ENCODE data around the gene BCL7A. TPM values are rescaled to one million over a fixed set of nuclear protein-coding genes. Genes with fewer than 3 reads are reported as not detected.

BCL7A gene
- total RNA-seq, 1 experiment from 2014 or later: 14.5 TPM

- TF ChIP-seq TCF7L2 (IDR thresholded peaks at IDR 0.05; ENCODE audit: low read depth, low read length) (no peak), REST (IDR thresholded peaks at IDR 0.05; ENCODE audit: insufficient read depth in 1 of 2, low read depth in 2 of 2, low read length in 1 of 2) (no peak), POLR2AphosphoS5 (IDR thresholded peaks at IDR 0.05; ENCODE audit: low read depth, low read length) (no peak), SIN3A (IDR thresholded peaks at IDR 0.05; ENCODE audit: borderline replicate concordance, insufficient read depth, low read depth, low read length) (no peak), CTCF (IDR thresholded peaks at IDR 0.05) (no peak)
- intact Hi-C loops (cut with micrococcal nuclease; ENCODE audit: unreplicated experiment) (no loop called here), in situ Hi-C loops (cut with HindIII; ENCODE audit: low pct_unique_long_range_greater_than_20kb, low sequenced_read_pairs) (loop anchor here (5.0 kb wide), 1 partner anchor 52 kb away; no protein-coding TSS in a partner anchor)
- H3K36me3 ChIP-seq (ENCODE audit: control insufficient read depth, insufficient read depth, low read length): no peaks in the 10 kb centered on the region; the same call in 1 of the 2 replicates
- no peak for DNase-seq (ENCODE audit: low read depth, low spot score)
- ATAC-seq: no peak
- H3K4me3 ChIP-seq (ENCODE audit: low read depth in 2 of 2, low read length in 2 of 2): no peak overlapping the region
- H3K27ac ChIP-seq (ENCODE audit: low read length): no peak overlapping the region
- CTCF ChIA-PET: no interaction called here
- BruUV-seq (replicated peaks): no TSS peak
- peaks cover 5% of the 10 kb centered on the region; the same call in 1 of the 2 replicates for H3K4me1 ChIP-seq (ENCODE audit: control insufficient read depth, insufficient read depth, low read length)
- no peaks in the 10 kb centered on the region for H3K9me3 ChIP-seq (ENCODE audit: control insufficient read depth, insufficient read depth, low read depth, low read length)
- POLR2A ChIA-PET: no interaction called here
- no peaks in the 10 kb centered on the region for H3K27me3 ChIP-seq (ENCODE audit: control insufficient read depth, insufficient read depth, low read length)
Observed at GRCh38 chr12:122018937-122019336, 2.7 kb upstream of the BCL7A start.

DNA sequence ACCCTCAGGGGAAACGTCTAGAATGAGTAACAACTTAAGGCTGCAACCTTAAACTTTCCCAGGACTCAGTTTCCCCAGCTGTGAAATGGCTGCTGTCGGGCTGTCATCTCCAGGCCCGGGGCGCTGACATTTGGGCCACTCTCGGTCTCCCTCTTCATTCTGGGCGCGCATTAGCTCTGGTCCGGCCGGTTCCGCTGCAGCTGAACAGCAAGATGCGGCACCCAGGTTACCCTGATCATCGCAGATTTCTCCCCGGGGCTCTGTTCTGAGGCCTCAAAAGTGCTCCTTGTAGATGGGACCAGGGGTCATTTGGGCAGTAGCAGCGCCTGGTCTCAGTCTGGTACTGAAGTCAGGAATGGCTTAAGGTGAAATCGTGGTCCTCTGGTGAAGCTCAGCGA, 890 bp upstream of the BCL7A start:
- no peaks in the 10 kb centered on the region for H3K27me3 ChIP-seq (ENCODE audit: control insufficient read depth, insufficient read depth, low read length)
- peak overlapping the region; percentile 51 to 69 for H3K4me3 ChIP-seq (ENCODE audit: low read depth in 2 of 2, low read length in 2 of 2)
- no peaks in the 10 kb centered on the region; the same call in 1 of the 2 replicates for H3K36me3 ChIP-seq (ENCODE audit: control insufficient read depth, insufficient read depth, low read length)
- peak overlapping the region; percentile 74 for H3K27ac ChIP-seq (ENCODE audit: low read length)
- ChIA-PET CTCF (no interaction called here), POLR2A (no interaction called here)
- no peaks in the 10 kb centered on the region for H3K9me3 ChIP-seq (ENCODE audit: control insufficient read depth, insufficient read depth, low read depth, low read length)
- no TSS peak for BruUV-seq (replicated peaks)
- no peak for DNase-seq (ENCODE audit: low read depth, low spot score)
- intact Hi-C loops (cut with micrococcal nuclease; ENCODE audit: unreplicated experiment) (no loop called here), in situ Hi-C loops (cut with HindIII; ENCODE audit: low pct_unique_long_range_greater_than_20kb, low sequenced_read_pairs) (no loop called here)
- peaks cover 11% of the 10 kb centered on the region for H3K4me1 ChIP-seq (ENCODE audit: control insufficient read depth, insufficient read depth, low read length)
- no peak for TF ChIP-seq TCF7L2 (IDR thresholded peaks at IDR 0.05; ENCODE audit: low read depth, low read length)
- TF ChIP-seq SIN3A (IDR thresholded peaks at IDR 0.05; ENCODE audit: borderline replicate concordance, insufficient read depth, low read depth, low read length): no peak
- no peak for TF ChIP-seq REST (IDR thresholded peaks at IDR 0.05; ENCODE audit: insufficient read depth in 1 of 2, low read depth in 2 of 2, low read length in 1 of 2)
- no peak for TF ChIP-seq CTCF (IDR thresholded peaks at IDR 0.05)
- no peak for TF ChIP-seq POLR2AphosphoS5 (IDR thresholded peaks at IDR 0.05; ENCODE audit: low read depth, low read length)
- ATAC-seq: no peak

Data from Panc1 (cell line).